Jurkat, Clone E6-1 (cell line): ENCODE measurements around the gene NKAIN2.
"Not testable (repeated sequence)": the region's sequence is repeated elsewhere in the genome, so short reads cannot be mapped to it uniquely, and the experiment has no call there.

Experiments used
- DNase-seq: peaks from one replicate; pipeline ENCODE4 v3.0.0-alpha.2; 2011; ENCODE audit warnings: low read depth, low spot score
- H3K4me3 ChIP-seq: 2 replicates; pipeline ENCODE4 v1.5.1; 2011; ENCODE audit warnings: mild to moderate bottlenecking, low read length, control low read depth, moderate library complexity

NKAIN2 gene

GRCh38 chr6:124546601-124547000, 742.9 kb downstream of the NKAIN2 start:
- no peak for DNase-seq
- no peak overlapping the region for H3K4me3 ChIP-seq

DNA sequence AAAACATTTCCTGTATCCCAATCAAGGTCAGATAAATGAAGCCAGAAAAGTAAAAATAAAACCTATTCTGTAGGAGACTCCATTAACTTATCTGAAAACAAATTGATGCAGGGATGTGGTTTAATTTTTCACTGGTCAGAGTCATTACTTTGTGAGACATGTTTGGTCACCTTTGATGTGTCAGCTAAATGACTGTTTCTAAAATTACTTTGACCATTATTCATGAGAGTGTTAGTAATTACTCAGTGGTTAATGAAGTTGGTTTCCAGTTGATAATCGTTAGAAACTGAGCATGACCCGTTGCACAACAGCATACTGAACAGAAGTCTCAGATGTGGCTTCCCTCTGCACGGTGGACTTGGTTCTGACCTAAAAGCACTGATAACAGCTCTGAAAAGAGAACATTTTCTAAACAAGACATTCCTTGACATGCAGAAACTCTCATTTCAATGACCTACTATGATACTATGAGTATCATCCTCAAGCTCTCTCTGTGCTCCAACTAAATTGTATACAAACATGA, 748.1 kb downstream of the NKAIN2 start:
- H3K4me3 ChIP-seq: no peak overlapping the region
- no peak for DNase-seq

DNA sequence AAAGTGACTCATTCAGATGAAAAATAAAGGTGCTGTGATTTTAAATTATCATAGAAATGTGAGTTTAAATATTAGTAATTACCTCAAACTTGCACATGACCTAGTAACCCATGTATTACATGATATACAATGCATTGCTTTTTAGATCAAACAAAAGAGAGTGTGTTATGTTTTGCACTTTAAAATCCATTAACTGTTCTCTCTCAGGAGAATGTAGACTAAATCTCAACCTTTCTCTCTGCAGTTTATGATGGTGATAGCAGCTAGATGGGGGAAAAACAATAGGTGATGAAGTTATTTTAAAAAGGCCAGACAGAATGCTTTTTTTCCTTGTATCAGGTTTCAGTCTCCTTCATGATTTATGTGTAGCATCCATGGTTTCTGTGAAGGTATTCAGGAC, 754.2 kb downstream of the NKAIN2 start:
- no peak for DNase-seq
- H3K4me3 ChIP-seq: no peak overlapping the region

DNA sequence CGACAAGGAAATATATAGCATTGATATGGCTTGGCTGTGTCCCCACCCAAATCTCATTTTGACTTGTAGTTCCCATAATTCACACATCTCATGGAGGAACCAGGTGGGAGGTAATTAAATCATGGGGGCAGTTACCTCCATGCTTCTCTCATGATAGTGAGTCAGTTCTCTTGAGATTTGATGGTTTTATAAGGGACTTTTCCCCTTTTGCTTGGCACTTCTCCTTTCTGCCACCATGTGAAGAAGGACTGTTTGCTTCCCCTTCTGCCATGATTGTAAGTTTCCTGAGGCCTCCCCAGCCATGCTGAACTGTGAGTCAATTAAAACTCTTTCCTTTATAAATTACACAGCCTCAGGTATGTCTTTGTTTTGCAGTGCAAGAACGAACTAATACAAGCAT, 756.4 kb downstream of the NKAIN2 start:
- H3K4me3 ChIP-seq, DNase-seq: not testable (repeated sequence)

DNA sequence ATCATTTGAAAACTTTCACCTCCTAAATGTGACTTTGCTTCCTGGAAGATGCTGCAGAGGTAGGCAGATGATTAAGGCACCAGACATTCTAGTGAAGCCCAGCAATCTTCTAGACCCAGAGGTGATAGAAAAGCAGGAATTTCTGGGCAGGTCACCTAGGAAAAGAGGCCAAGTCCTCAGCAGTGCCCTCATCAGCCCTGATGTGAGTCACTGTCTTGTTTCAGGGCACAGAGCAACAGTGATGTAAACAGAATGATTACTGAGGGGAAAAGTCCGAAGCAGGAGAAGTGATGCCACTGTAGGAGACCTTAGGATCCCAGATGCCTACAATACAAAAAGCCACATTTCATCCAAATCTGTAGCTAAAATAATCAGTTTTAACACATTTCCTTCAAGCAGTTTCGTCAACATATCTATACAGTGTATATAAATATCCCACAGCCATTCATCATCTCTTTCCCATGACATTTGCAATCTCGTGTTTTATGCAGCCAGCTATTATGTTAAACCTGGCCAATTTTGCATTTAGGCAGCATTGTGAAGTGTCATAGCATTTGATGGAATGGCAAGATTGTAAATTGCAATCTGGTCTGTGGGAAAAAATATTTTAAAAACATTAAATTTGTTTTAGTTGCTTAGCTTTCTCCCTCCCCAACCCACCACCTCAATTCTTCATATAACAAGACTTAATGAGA, 757.4 kb downstream of the NKAIN2 start:
- no peak overlapping the region for H3K4me3 ChIP-seq
- no peak for DNase-seq

DNA sequence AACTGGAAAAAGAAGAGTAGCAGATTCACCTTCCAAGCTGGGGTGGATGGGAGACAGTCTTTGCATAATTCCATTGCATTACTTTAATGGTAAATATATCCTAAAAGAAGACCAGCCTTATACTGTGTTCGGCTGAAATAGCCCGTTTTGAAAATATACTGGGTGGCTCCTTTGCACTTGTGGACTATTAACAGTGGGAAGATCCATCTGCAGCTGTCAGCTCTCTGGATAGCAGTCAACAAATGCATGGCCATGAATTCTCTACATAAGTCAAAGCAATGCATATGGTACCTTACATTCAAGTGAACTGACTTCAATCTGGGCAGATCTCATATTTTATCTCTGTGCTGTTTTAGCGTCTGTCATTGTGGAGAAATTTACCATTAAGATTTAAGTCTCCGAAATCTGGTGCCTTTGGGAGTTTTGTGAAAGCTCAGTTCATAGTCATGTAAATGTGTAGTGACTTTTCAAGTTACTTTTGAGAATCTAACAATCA, 758.0 kb downstream of the NKAIN2 start:
- no peak for DNase-seq
- no peak overlapping the region for H3K4me3 ChIP-seq

GRCh38 chr6:124564125-124564524, 760.5 kb downstream of the NKAIN2 start:
- DNase-seq, H3K4me3 ChIP-seq: not testable (repeated sequence)

GRCh38 chr6:124567401-124567800, 763.7 kb downstream of the NKAIN2 start:
- no peak overlapping the region for H3K4me3 ChIP-seq
- DNase-seq: no peak

GRCh38 chr6:124573953-124574352, 770.3 kb downstream of the NKAIN2 start:
- no peak overlapping the region for H3K4me3 ChIP-seq
- no peak for DNase-seq

DNA sequence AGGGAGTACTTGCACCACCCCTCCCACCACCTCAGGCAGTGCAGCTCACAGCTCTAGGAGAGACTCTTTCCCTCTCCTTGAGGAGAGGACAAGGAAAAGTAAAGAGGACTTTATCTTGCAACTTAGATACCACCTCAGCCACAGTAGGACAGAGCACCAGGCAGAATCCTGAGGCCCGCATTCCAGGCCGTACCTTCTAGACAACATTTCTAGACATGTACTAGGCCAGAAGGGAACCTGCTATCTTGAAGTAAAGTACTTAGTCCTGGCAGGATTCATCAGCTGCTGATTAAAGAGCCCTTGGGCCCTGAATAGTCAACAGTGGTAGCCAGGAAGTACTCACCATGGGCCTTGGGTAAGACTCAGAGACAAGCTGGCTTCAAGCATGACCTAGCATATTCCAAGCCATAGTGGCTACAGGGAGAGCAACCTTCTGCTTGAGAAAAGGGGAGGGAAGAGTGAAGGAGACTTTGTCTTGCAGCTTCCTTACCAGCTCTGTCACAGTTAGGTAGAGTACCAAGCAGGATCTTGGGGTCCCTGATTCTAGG, 774.1 kb downstream of the NKAIN2 start:
- DNase-seq: no peak
- H3K4me3 ChIP-seq: no peak overlapping the region

GRCh38 chr6:124590001-124590400, 786.3 kb downstream of the NKAIN2 start:
- no peak for DNase-seq
- H3K4me3 ChIP-seq: no peak overlapping the region

DNA sequence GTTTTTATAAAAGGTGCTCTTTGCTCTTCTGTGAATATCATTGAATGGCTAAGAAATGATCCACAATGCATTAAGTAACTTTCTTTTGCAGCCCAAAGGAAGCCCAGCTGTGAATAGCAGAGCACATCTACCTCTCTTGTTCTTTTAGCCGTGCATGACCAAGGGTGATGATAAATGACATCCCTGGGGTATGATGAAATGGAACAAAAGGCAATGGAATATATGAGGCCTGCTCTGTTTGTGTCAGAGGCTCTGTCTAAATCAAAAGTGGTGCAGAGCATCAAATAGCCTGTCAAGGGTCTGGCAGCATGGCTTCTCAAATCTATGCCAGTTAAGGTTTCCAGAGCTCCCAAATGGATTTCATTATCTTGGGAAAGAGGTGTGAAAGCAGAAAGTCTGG, 796.0 kb downstream of the NKAIN2 start:
- H3K4me3 ChIP-seq: no peak overlapping the region
- DNase-seq: no peak

DNA sequence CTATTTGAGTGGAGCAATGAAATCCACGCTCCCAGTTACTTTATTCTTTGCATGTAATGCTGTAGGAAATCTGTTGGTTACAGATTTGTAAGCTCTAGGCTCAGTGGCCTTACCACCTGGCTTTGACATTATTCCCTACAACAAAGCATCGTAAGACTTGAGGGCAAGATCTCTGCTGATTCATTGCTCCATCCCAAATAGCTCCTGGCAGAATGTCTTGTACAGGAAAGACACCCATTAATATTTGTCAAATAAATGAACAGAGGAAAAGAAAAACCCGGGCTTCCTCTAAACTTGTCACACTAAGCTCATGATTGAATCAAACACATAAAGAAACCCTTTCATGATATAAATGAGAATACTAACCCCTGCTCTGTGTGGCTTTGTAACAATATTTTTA, 801.1 kb downstream of the NKAIN2 start:
- H3K4me3 ChIP-seq: no peak overlapping the region
- DNase-seq: no peak

- H3K4me3 ChIP-seq: no peak overlapping the region
- no peak for DNase-seq
These were observed 803.5 kb downstream of the NKAIN2 start for GRCh38 chr6:124607119-124607627.

- H3K4me3 ChIP-seq: no peak overlapping the region
- DNase-seq: no peak
These were observed 809.4 kb downstream of the NKAIN2 start for GRCh38 chr6:124613031-124613430.

DNA sequence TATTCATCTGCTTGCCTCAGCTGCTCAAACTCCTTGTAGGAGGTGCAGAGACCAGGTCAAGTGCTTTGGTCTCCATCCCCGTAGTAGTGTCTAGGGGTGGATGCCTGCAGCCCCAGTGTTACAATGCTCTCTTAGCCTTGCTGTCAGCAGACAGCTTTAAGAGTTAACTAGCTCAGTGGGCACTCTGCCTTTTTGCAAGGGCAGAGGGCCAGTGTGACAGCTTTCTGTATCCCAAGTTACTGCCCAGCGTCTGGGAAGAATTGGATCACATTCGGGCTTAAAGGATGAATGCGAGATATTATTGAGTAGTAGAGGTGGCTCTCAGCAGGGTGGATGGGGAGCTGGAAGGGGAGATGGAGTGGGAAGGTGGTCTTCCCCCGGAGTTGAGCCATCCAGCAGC, 818.7 kb downstream of the NKAIN2 start:
- H3K4me3 ChIP-seq: no peak overlapping the region
- DNase-seq: no peak

DNA sequence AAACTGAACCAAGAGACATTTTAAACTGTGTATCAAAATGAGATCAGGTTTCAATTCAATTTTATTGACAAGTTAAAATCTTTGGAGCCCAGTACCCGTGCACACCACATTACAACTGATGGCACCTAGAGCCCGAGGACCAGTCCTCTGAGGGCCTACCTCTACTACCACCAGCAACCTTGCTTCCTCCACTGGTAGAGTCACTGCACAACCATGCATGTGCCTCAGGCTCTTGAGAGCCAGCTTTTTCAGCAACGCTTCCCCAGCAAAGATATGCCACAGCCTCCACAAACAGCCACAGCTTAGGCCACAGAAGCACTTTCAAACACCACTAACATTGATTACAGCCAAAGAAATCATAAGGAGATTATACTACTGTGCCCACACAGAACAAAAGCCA, 830.0 kb downstream of the NKAIN2 start:
- DNase-seq: no peak

DNA sequence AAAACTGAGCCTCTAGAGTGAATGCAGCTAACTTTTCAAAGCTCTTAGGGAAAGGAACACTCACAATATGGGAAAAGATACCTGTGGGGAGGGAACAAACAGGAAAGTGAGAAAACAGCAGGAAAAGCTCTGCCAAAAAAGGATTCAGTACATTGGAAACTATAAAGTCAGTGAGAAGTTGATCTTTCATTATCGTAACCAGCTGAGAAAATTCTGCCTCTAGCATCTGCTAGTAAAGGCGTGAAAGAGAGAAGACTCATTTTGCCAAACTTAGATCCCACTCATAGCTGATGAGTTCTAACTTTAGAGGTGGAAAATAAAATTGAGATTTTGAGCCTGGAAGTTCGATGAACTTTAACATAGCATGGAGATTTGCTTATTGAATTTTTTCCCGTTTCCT, 836.8 kb downstream of the NKAIN2 start:
- no peak overlapping the region for H3K4me3 ChIP-seq
- no peak for DNase-seq

More for the DNA sequence above, 830.0 kb downstream of the NKAIN2 start:
- H3K4me3 ChIP-seq: no peak overlapping the region

DNA sequence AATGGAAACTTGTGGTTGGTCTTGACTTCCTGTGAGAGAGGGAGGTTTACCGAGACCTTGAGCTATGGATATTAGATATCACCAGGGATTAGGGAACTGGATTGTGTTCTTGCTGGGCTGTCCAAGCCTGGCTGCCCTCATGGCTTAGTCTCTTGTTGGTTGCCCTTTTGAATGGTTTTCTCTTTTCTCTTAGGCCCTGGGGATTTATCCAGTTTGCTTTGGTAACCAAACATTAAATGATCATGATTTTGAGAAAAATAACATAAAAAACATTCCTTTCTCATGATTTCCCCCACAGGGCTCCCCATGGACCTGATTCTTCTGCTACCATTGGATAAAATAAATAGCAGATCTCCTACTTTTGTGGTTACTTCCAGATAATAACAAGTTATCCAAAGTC, 852.2 kb downstream of the NKAIN2 start:
- DNase-seq: no peak
- no peak overlapping the region for H3K4me3 ChIP-seq

DNA sequence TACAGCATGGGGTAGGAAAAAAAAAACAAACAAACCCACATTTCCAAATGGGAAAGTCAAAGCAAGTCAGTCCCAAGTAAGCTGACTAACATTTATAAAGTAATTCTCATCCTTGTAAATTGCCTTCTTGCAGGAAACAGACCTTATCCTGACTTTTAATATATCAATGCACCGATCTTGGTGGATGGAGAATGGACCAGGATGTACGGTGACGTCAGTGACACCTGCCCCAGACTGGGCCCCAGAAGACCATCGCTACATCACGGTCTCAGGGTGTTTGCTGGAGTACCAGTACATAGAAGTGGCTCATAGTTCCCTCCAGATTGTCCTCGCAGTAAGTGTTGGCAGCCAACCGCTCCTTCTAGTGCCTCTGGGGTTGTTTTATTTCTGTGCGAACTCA, 854.4 kb downstream of the NKAIN2 start:
- H3K4me3 ChIP-seq: no peak overlapping the region
- no peak for DNase-seq

DNA sequence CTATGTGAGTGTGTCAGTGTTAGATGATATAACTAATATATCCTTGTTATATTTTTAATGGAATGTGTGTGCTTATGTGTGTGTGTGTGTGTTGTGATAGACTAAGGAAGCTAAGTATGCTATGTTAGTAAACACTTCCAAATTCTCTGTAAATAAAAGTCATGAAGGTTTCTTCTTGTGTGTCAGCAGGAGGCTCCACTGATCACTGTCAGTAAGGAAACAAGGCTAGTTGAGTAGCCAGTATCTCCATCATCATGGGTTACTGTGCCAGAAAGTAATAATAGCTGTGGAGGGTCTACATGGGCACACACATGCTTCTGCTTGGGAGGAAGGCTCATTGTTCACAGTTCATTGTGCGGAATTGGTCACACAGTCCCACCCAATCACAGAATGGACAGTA, 855.8 kb downstream of the NKAIN2 start:
- no peak for DNase-seq
- H3K4me3 ChIP-seq: no peak overlapping the region
